K562 (cell line): Measurements from ENCODE around the gene GATA5. TPM values are rescaled to one million over a fixed set of nuclear protein-coding genes. Genes with fewer than 3 reads are reported as not detected.

ENCODE experiments used
- ATAC-seq: fragments of 200-7000 bp; cut with Tn5 transposase; 3 replicates; pipeline ENCODE4 v1.9.1; 2020; ENCODE audit warnings: moderate library complexity
- BruUV-seq: library from RNA; stranded (reverse); fragments of 400-500 nt; replicated peaks from 2 replicates; lab custom pipeline; 2021; lab: Mats Ljungman, UMichigan
- CTCF ChIA-PET: fragments of 300-600 bp; formaldehyde crosslinking; extraction: SDS; loops from one replicate; lab custom pipeline; 2021; ENCODE audit warnings: low intra/inter-chr PET ratio; lab: Yijun Ruan, JAX
- POLR2A ChIA-PET: fragments of 300-600, 350-650 bp; sonication (Branson Sonifier 250); formaldehyde crosslinking; extraction: SDS; loops from one replicate; lab custom pipeline; 2021; ENCODE audit warnings: antibody characterized with exemption, inconsistent platforms; lab: Yijun Ruan, JAX
- DNase-seq, 4 experiments: peaks; one replicate each; pipeline versions ENCODE4 v3.0.0 to v3.0.0-alpha.2; 2011 to 2018; ENCODE audit warnings: low spot score in 3 of 4, mixed read lengths in 3 of 4; ENCODE audit errors: extremely low read depth in 1 of 4
- FAIRE-seq: peaks from 2 replicates; lab custom pipeline; 2011; peaks lifted over from hg19 to GRCh38; lab: Jason Lieb, UNC
- H2AFZ ChIP-seq: 2 replicates; pipeline ENCODE4 v1.6.0; 2011; ENCODE audit warnings: low read depth, low read length, control low read depth, inconsistent platforms
- H3K27ac ChIP-seq: fragments of 200-600 bp; 3 replicates; pipeline ENCODE4 v1.8.0; 2011; ENCODE audit warnings: low read depth, mild to moderate bottlenecking, control low read depth, inconsistent platforms, low read length, moderate library complexity, mixed read lengths; ENCODE audit errors: extremely low read depth
- H3K27me3 ChIP-seq, 2 experiments: fragments of 300-600 bp in 1 of 2; 2 replicates in 1 of 2; 3 replicates in 1 of 2; pipeline versions ENCODE4 v1.6.0 to v1.8.0; 2011; ENCODE audit warnings: inconsistent platforms in 2 of 2, low read length in 2 of 2, mild to moderate bottlenecking in 1 of 2, mixed read lengths in 1 of 2, moderate library complexity in 1 of 2; ENCODE audit not compliant: control insufficient read depth in 2 of 2, insufficient read depth in 2 of 2
- H3K36me3 ChIP-seq: fragments of 300-600 bp; 3 replicates; pipeline ENCODE4 v1.8.0; 2011; ENCODE audit warnings: mild to moderate bottlenecking, low read length, inconsistent platforms; ENCODE audit not compliant: control insufficient read depth, insufficient read depth
- H3K4me1 ChIP-seq, 2 experiments: fragments of 200-600 bp in 1 of 2; replicated peaks in 1 of 2; 2 replicates in 1 of 2; 3 replicates in 1 of 2; pipeline versions ENCODE4 v1.5.1 to v1.8.0; 2011; ENCODE audit warnings: inconsistent platforms in 2 of 2, low read length in 2 of 2, mild to moderate bottlenecking in 1 of 2, mixed read lengths in 1 of 2, moderate library complexity in 1 of 2; ENCODE audit not compliant: control insufficient read depth in 2 of 2, insufficient read depth in 2 of 2
- H3K4me2 ChIP-seq: 2 replicates; pipeline ENCODE4 v1.6.1; 2011; ENCODE audit warnings: low read length, control low read depth, inconsistent platforms, mixed read lengths; ENCODE audit not compliant: insufficient read depth
- H3K4me3 ChIP-seq: fragments of 200-600 bp; sonication (generic), shearing (Covaris generic); 2 replicates; pipeline ENCODE4 v1.5.1; 2016; ENCODE audit warnings: control low read depth, inconsistent platforms
- H3K79me2 ChIP-seq: fragments of 200-600 bp; 3 replicates; pipeline ENCODE4 v1.8.0; 2011; ENCODE audit warnings: low read length, inconsistent platforms; ENCODE audit not compliant: control insufficient read depth, insufficient read depth
- H3K9ac ChIP-seq, 2 experiments: 2 replicates each; pipeline versions ENCODE4 v1.6.0 to v1.6.1; 2011; ENCODE audit warnings: low read depth in 2 of 2, low read length in 2 of 2, control low read depth in 1 of 2, inconsistent platforms in 1 of 2, mild to moderate bottlenecking in 1 of 2, mixed read lengths in 1 of 2; ENCODE audit not compliant: insufficient read depth in 1 of 2
- H3K9me1 ChIP-seq: one replicate; pipeline ENCODE4 v1.6.0; 2011; ENCODE audit warnings: inconsistent platforms, mild to moderate bottlenecking, low read length, moderate library complexity; ENCODE audit not compliant: control insufficient read depth, insufficient read depth
- H3K9me3 ChIP-seq: replicated peaks from 2 replicates; pipeline ENCODE4 v1.5.1; 2011; ENCODE audit warnings: low read depth, low read length, inconsistent platforms; ENCODE audit not compliant: control insufficient read depth, insufficient read depth
- H4K20me1 ChIP-seq: replicated peaks from 2 replicates; pipeline ENCODE4 v1.6.1; 2011; ENCODE audit warnings: low read length, inconsistent platforms, mixed read lengths; ENCODE audit not compliant: control insufficient read depth, insufficient read depth
- PCBP2 ChIP-seq: fragments of 200-400 bp; formaldehyde crosslinking; IDR thresholded peaks from 2 replicates; pipeline ENCODE4 v1.6.1; 2018; ENCODE audit warnings: low read length, low read depth, mild to moderate bottlenecking, moderate library complexity; ENCODE audit not compliant: poor library complexity, severe bottlenecking
- TAF15 ChIP-seq: fragments of 200-400 bp; formaldehyde crosslinking; IDR thresholded peaks from 2 replicates; pipeline ENCODE4 v1.6.1; 2017; ENCODE audit warnings: mild to moderate bottlenecking, low read depth, low read length, moderate library complexity
- ZBTB7A ChIP-seq: IDR thresholded peaks from 2 replicates; pipeline ENCODE4 v1.6.1; 2011; ENCODE audit warnings: low read depth, mild to moderate bottlenecking, low read length, moderate library complexity, borderline replicate concordance; ENCODE audit not compliant: control insufficient read depth
- ZBTB8A ChIP-seq: fragments of 450-650 bp; IDR thresholded peaks from 2 replicates; pipeline ENCODE4 v1.6.1; 2018; ENCODE audit warnings: mild to moderate bottlenecking, moderate library complexity; ENCODE audit not compliant: partially characterized antibody
- ZNF175 ChIP-seq: fragments of 200-800 bp; sonication (Bioruptor generic); IDR thresholded peaks from 2 replicates; pipeline ENCODE4 v1.6.1; 2016; ENCODE audit warnings: low read depth, mild to moderate bottlenecking, missing genetic modification characterization, missing compliant biosample characterization
- ZNF253 ChIP-seq: fragments of 250-450 bp; sonication (Bioruptor Pico); conservative IDR thresholded peaks from 2 replicates; pipeline ENCODE4 v1.6.1; 2021; ENCODE audit warnings: mild to moderate bottlenecking
- WGBS: fragments of 100-300 bp; shearing (Covaris generic); methylation state at CpG from one replicate; pipeline ENCODE4 v1.1.6; 2016; ENCODE audit warnings: low coverage, mixed read lengths; ENCODE audit not compliant: insufficient coverage; ENCODE audit errors: missing lambda C conversion rate; 5-methylcytosine and 5-hydroxymethylcytosine counted together
- in situ Hi-C: fragments of 300-500 bp; cut with MboI; formaldehyde crosslinking; loops from 4 replicates; pipeline ENCODE4 v1.15.0; 2018; ENCODE audit warnings: inconsistent platforms, mixed read lengths
- intact Hi-C: fragments of 100-400 bp; cut with micrococcal nuclease; formaldehyde crosslinking; loops from 2 replicates; pipeline ENCODE4 v1.14.2; 2022
- polyA plus RNA-seq, 8 experiments: library from polyadenylated mRNA; depleted of rRNA in 4 of 8; stranded (reverse) in 5 of 8; unstranded in 3 of 8; fragments of >200 nt; fragmentation: Nextera tagmentation in 2 of 8; fragmentation: Illumina TruSeq in 1 of 8; extraction: Ambion mirVana in 2 of 8; extraction: Trizol in 1 of 8; gene quantifications; 2 replicates each; pipeline versions ENCODE4 v1.2.1 to v1.2.3, GENCODE V29; 2011 to 2014; ENCODE audit warnings: inconsistent platforms in 1 of 8, missing spikeins in 1 of 8
- total RNA-seq, 7 experiments: library from RNA; depleted of rRNA in 6 of 7; stranded (reverse); fragments of >200 nt in 6 of 7; fragmentation: Illumina TruSeq in 2 of 7; extraction: Trizol in 2 of 7; gene quantifications; 2 replicates each; pipeline versions ENCODE4 v1.2.1 to v1.2.3, GENCODE V29; 2011 to 2021; ENCODE audit warnings: low replicate concordance in 1 of 7

Gene GATA5
- total and polyA plus RNA-seq, 9 of the 15 experiments (the other 6 are each of a cell fraction or from before 2014, with no cell fraction given) = 0.09 to 0.57 (median 0.20) TPM; not detected in 3

GRCh38 chr20:62424249-62425107, 51.3 kb downstream of the GATA5 start (continued):
- no peak for TF ChIP-seq PCBP2
- no peak for TF ChIP-seq ZBTB8A
- no peak for TF ChIP-seq ZNF253 (CRISPR knock-in tag)

- Histone ChIP-seq H2AFZ (no peak overlapping the region), H3K79me2 (no peaks in the 10 kb centered on the region), H3K9ac (no peak overlapping the region), H3K27me3 (peaks cover 0 to 42% of the 10 kb centered on the region in 2 experiments; a peak in 3 of 5 replicates), H3K9me3 (no peaks in the 10 kb centered on the region), H3K4me1 (peaks cover 8 to 77% of the 10 kb centered on the region in 2 experiments; a peak in 4 of 5 replicates), H3K4me3 (no peak overlapping the region), H3K4me2 (no peak overlapping the region), H3K9me1 (no peaks in the 10 kb centered on the region), H3K27ac (no peak overlapping the region), H3K36me3 (no peaks in the 10 kb centered on the region), H4K20me1 (0 out of 2 replicates have a peak, but pooled peaks cover 6% of the 10 kb centered on the region)
- FAIRE-seq (no peak), DNase-seq (peak in 2 of 4 experiments; percentile 60 to 69), ATAC-seq (peak; percentile 42)
- ChIA-PET CTCF (no interaction called here), POLR2A (interaction anchor here (0.7 kb wide), 1 partner anchor 16 kb away, joined by 3 read pairs; no protein-coding TSS in a partner anchor)
- 0% methylated on average over 10 of the region's 10 CpGs for WGBS
- TF ChIP-seq ZBTB7A (peak; percentile 26; the same call in 1 of the 2 replicates), TAF15 (no peak), ZNF175 (CRISPR knock-in tag) (no peak)
- no TSS peak for BruUV-seq
- in situ Hi-C loops (no loop called here), intact Hi-C loops (no loop called here)
Observed at GRCh38 chr20:62423326-62423706, 52.5 kb downstream of the GATA5 start.
